HEK293 (cell line): ENCODE measurements around the gene WBP11.

Source experiments
- BCL11A ChIP-seq: fragments of 450-650 bp; formaldehyde crosslinking; IDR thresholded peaks from 2 replicates; pipeline ENCODE4 v1.5.1; 2016; ENCODE audit warnings: low read depth, missing biosample characterization, missing genetic modification characterization
- ZFP37 ChIP-seq: fragments of 450-650 bp; formaldehyde crosslinking; IDR thresholded peaks from 2 replicates; pipeline ENCODE4 v1.5.1; 2016; ENCODE audit warnings: missing biosample characterization, missing genetic modification characterization
- ZNF140 ChIP-seq: fragments of 450-650 bp; formaldehyde crosslinking; IDR thresholded peaks from 2 replicates; pipeline ENCODE4 v1.5.1; 2016; ENCODE audit warnings: missing biosample characterization, missing genetic modification characterization
- ZSCAN30 ChIP-seq: fragments of 450-650 bp; IDR thresholded peaks from 2 replicates; pipeline ENCODE4 v1.5.1; 2018; ENCODE audit warnings: missing biosample characterization, mild to moderate bottlenecking, missing genetic modification characterization, moderate library complexity
- TF ChIP-seq, protein P1 (sequence below): fragments of 450-650 bp; formaldehyde crosslinking; IDR thresholded peaks from 2 replicates; pipeline ENCODE4 v1.5.1; 2016; ENCODE audit warnings: missing biosample characterization, missing genetic modification characterization
- TF ChIP-seq, protein P2 (sequence below): fragments of 450-650 bp; formaldehyde crosslinking; IDR thresholded peaks from 2 replicates; pipeline ENCODE4 v1.5.1; 2016; ENCODE audit warnings: missing biosample characterization, missing genetic modification characterization
- TF ChIP-seq, protein P3 (sequence below): fragments of 450-650 bp; formaldehyde crosslinking; IDR thresholded peaks from 2 replicates; pipeline ENCODE4 v1.5.1; 2016; ENCODE audit warnings: missing biosample characterization, missing genetic modification characterization

DNA sequence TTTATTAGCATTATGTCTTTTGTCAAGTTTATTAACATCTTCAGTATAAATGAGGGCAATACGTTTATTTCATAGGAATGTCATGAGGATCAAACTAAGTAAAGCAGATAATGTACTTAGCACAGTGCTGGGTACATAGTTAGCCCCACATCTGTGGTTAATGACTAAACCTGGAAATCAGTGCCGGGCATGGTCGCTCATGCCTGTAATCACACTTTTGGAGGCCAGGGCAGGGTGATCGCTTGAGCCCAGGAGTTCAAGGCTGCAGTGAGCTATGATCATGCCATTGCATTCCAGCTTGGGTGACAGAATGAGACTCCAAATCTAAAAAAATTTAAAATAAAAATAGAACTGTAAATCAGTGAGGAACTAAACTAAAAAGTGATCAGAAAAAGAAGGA, 62.1 kb downstream of the WBP11 start:
- TF ChIP-seq BCL11A (tag by site-specific recombination) (no peak), ZNF140 (tag by site-specific recombination) (no peak), ZFP37 (no peak), ZSCAN30 (no peak)
- TF ChIP-seq, protein P1, sequence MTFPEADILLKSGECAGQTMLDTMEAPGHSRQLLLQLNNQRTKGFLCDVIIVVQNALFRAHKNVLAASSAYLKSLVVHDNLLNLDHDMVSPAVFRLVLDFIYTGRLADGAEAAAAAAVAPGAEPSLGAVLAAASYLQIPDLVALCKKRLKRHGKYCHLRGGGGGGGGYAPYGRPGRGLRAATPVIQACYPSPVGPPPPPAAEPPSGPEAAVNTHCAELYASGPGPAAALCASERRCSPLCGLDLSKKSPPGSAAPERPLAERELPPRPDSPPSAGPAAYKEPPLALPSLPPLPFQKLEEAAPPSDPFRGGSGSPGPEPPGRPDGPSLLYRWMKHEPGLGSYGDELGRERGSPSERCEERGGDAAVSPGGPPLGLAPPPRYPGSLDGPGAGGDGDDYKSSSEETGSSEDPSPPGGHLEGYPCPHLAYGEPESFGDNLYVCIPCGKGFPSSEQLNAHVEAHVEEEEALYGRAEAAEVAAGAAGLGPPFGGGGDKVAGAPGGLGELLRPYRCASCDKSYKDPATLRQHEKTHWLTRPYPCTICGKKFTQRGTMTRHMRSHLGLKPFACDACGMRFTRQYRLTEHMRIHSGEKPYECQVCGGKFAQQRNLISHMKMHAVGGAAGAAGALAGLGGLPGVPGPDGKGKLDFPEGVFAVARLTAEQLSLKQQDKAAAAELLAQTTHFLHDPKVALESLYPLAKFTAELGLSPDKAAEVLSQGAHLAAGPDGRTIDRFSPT (tag by site-specific recombination): no peak
- TF ChIP-seq, protein P2, sequence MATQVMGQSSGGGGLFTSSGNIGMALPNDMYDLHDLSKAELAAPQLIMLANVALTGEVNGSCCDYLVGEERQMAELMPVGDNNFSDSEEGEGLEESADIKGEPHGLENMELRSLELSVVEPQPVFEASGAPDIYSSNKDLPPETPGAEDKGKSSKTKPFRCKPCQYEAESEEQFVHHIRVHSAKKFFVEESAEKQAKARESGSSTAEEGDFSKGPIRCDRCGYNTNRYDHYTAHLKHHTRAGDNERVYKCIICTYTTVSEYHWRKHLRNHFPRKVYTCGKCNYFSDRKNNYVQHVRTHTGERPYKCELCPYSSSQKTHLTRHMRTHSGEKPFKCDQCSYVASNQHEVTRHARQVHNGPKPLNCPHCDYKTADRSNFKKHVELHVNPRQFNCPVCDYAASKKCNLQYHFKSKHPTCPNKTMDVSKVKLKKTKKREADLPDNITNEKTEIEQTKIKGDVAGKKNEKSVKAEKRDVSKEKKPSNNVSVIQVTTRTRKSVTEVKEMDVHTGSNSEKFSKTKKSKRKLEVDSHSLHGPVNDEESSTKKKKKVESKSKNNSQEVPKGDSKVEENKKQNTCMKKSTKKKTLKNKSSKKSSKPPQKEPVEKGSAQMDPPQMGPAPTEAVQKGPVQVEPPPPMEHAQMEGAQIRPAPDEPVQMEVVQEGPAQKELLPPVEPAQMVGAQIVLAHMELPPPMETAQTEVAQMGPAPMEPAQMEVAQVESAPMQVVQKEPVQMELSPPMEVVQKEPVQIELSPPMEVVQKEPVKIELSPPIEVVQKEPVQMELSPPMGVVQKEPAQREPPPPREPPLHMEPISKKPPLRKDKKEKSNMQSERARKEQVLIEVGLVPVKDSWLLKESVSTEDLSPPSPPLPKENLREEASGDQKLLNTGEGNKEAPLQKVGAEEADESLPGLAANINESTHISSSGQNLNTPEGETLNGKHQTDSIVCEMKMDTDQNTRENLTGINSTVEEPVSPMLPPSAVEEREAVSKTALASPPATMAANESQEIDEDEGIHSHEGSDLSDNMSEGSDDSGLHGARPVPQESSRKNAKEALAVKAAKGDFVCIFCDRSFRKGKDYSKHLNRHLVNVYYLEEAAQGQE: no peak
- TF ChIP-seq, protein P3, sequence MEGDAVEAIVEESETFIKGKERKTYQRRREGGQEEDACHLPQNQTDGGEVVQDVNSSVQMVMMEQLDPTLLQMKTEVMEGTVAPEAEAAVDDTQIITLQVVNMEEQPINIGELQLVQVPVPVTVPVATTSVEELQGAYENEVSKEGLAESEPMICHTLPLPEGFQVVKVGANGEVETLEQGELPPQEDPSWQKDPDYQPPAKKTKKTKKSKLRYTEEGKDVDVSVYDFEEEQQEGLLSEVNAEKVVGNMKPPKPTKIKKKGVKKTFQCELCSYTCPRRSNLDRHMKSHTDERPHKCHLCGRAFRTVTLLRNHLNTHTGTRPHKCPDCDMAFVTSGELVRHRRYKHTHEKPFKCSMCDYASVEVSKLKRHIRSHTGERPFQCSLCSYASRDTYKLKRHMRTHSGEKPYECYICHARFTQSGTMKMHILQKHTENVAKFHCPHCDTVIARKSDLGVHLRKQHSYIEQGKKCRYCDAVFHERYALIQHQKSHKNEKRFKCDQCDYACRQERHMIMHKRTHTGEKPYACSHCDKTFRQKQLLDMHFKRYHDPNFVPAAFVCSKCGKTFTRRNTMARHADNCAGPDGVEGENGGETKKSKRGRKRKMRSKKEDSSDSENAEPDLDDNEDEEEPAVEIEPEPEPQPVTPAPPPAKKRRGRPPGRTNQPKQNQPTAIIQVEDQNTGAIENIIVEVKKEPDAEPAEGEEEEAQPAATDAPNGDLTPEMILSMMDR (tag by site-specific recombination): no peak
